ENCODE data around the gene UBA7.
"Not testable (repeated sequence)": the region's sequence is repeated elsewhere in the genome, so short reads cannot be mapped to it uniquely, and the experiment has no call there.

UBA7 gene

DNA sequence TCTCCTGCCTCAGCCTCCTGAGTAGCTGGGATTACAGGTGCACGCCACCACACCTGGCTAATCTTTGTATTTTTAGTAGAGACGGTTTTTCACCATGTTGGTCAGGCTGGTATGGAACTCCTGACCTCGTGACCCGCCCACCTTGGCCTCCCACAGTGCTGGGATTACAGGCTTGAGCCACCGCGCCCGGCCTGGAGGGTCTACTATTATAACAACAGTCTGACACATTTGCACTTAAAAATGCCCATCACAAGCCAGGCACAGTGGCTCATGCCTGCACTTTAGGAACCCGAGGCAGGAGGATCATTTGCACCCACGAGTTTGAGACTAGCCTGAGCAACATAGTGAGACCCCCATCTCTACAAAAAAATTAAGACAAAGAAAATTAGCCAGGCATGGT lies 31.5 kb downstream of the UBA7 start:
- DNase-seq (ENCODE audit: low spot score in 2 of 2); H3K27me3 ChIP-seq (ENCODE audit: low read depth); H3K4me3 ChIP-seq; in situ Hi-C loops (cut with MboI; ENCODE audit: low sequenced_read_pairs); H3K9me3 ChIP-seq: not testable (repeated sequence)
- Histone ChIP-seq H3K4me1 (peaks cover 14% of the 10 kb centered on the region), H3K36me3 (replicated peaks) (peaks cover 43% of the 10 kb centered on the region)

DNA sequence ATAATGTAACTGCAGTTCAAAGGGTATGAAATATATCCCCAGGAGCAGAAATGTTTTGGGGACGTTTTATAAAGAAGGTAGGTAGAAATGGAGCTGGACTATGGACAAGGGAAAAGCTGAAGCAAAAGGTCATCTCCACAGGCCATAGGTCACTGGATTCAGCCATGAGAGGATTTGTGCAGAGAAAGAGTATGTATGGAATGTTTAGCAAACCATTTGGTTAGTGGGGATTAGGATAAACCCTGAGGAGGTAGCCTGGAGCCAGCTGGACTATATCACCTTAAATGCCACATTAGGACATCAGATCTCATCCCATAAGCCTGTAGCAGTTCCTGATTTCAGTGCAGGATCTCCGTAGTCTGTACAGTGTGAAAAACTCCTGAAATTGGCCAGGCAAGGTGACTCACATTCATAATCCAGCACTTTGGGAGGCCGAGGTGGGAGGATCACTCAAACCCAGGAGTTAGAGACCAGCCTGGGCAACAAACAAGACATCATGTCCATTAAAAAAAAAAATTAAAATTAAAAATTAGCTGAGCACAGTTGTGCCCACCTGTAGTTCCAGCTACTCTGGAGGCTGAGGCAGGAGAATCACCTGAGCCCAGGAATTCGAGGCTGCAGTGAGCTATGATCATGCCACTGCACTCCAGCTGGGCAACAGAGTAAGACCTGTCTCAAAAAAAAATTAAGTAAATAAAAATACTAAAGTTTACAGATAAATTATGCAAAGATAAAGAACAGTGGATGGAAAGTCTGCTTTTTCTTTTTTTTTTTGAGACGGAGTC lies 32.1 kb downstream of the UBA7 start:
- DNase-seq (ENCODE audit: low spot score in 2 of 2): no peak
- in situ Hi-C loops (cut with MboI; ENCODE audit: low sequenced_read_pairs): no loop called here
- Histone ChIP-seq H3K4me3 (no peak overlapping the region), H3K36me3 (replicated peaks) (peaks cover 49% of the 10 kb centered on the region), H3K4me1 (peaks cover 8% of the 10 kb centered on the region), H3K27me3 (ENCODE audit: low read depth) (no peaks in the 10 kb centered on the region), H3K9me3 (no peaks in the 10 kb centered on the region)

- H3K9me3 ChIP-seq; in situ Hi-C loops (cut with MboI; ENCODE audit: low sequenced_read_pairs); DNase-seq (ENCODE audit: low spot score in 2 of 2); H3K4me3 ChIP-seq; H3K4me1 ChIP-seq; H3K27me3 ChIP-seq (ENCODE audit: low read depth): not testable (repeated sequence)
- H3K36me3 ChIP-seq (replicated peaks): peaks cover 51% of the 10 kb centered on the region
Measured at GRCh38 chr3:49780975-49781365, 32.8 kb downstream of the UBA7 start.

- no peak for DNase-seq (ENCODE audit: low spot score in 2 of 2)
- Histone ChIP-seq H3K4me3 (no peak overlapping the region), H3K36me3 (replicated peaks) (peaks cover 51% of the 10 kb centered on the region)
Measured at GRCh38 chr3:49780080-49780974, 33.4 kb downstream of the UBA7 start.

GRCh38 chr3:49779358-49780079 lies 34.2 kb downstream of the UBA7 start:
- H3K36me3 ChIP-seq (replicated peaks): peaks cover 45% of the 10 kb centered on the region
- no peak overlapping the region for H3K4me3 ChIP-seq
- DNase-seq (ENCODE audit: low spot score in 2 of 2): no peak
- no peaks in the 10 kb centered on the region for H3K27me3 ChIP-seq (ENCODE audit: low read depth)
- in situ Hi-C loops (cut with MboI; ENCODE audit: low sequenced_read_pairs): no loop called here
- 0 out of 2 replicates have a peak, but pooled peaks cover 3% of the 10 kb centered on the region for H3K4me1 ChIP-seq
- no peaks in the 10 kb centered on the region for H3K9me3 ChIP-seq

More at GRCh38 chr3:49780080-49780974, 33.4 kb downstream of the UBA7 start:
- in situ Hi-C loops (cut with MboI; ENCODE audit: low sequenced_read_pairs): no loop called here
- H3K4me1 ChIP-seq: peaks cover 7% of the 10 kb centered on the region; the same call in 1 of the 2 replicates
- no peaks in the 10 kb centered on the region for H3K27me3 ChIP-seq (ENCODE audit: low read depth)
- no peaks in the 10 kb centered on the region for H3K9me3 ChIP-seq

DNA sequence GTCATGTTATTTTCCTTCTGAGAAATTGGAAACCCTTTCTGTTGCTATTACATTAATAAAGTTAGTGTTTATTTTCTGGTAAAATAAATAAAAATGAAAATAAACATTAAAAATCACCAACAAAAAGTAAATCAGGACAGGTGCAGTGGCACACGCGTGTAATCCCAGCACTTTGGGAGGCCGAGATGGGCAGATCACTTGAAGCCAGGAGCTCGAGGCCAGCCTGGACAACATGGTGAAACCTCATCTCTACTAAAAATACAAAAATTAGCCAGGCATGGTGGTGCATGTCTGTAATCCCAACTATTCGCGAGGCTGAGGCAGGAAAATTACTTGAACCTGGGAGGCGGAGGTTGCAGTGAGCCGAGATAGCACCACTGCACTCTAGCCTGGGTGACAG lies 37.7 kb downstream of the UBA7 start:
- H3K27me3 ChIP-seq (ENCODE audit: low read depth); H3K9me3 ChIP-seq; H3K4me1 ChIP-seq; H3K4me3 ChIP-seq; in situ Hi-C loops (cut with MboI; ENCODE audit: low sequenced_read_pairs); DNase-seq (ENCODE audit: low spot score in 2 of 2): not testable (repeated sequence)
- peaks cover 25% of the 10 kb centered on the region for H3K36me3 ChIP-seq (replicated peaks)

GRCh38 chr3:49775538-49775937 lies 38.2 kb downstream of the UBA7 start:
- H3K4me1 ChIP-seq: 0 out of 2 replicates have a peak, but pooled peaks cover under 1% of the 10 kb centered on the region
- H3K27me3 ChIP-seq (ENCODE audit: low read depth): no peaks in the 10 kb centered on the region
- no peak overlapping the region for H3K4me3 ChIP-seq
- no peaks in the 10 kb centered on the region for H3K9me3 ChIP-seq
- no peak for DNase-seq (ENCODE audit: low spot score in 2 of 2)
- in situ Hi-C loops (cut with MboI; ENCODE audit: low sequenced_read_pairs): no loop called here
- H3K36me3 ChIP-seq (replicated peaks): peaks cover 21% of the 10 kb centered on the region

GRCh38 chr3:49772703-49773102 lies 41.0 kb downstream of the UBA7 start:
- Histone ChIP-seq H3K9me3 (no peaks in the 10 kb centered on the region), H3K4me1 (no peaks in the 10 kb centered on the region), H3K4me3 (no peak overlapping the region), H3K27me3 (ENCODE audit: low read depth) (no peaks in the 10 kb centered on the region), H3K36me3 (replicated peaks) (peaks cover 18% of the 10 kb centered on the region)
- in situ Hi-C loops (cut with MboI; ENCODE audit: low sequenced_read_pairs): no loop called here
- DNase-seq (ENCODE audit: low spot score in 2 of 2): no peak

- in situ Hi-C loops (cut with MboI; ENCODE audit: low sequenced_read_pairs): no loop called here
- H3K27me3 ChIP-seq (ENCODE audit: low read depth): no peaks in the 10 kb centered on the region
- no peaks in the 10 kb centered on the region for H3K9me3 ChIP-seq
- no peak for DNase-seq (ENCODE audit: low spot score in 2 of 2)
- no peak overlapping the region for H3K4me3 ChIP-seq
- peaks cover 10% of the 10 kb centered on the region for H3K36me3 ChIP-seq (replicated peaks)
- H3K4me1 ChIP-seq: no peaks in the 10 kb centered on the region
Measured at GRCh38 chr3:49771340-49771938, 42.3 kb downstream of the UBA7 start.

DNA sequence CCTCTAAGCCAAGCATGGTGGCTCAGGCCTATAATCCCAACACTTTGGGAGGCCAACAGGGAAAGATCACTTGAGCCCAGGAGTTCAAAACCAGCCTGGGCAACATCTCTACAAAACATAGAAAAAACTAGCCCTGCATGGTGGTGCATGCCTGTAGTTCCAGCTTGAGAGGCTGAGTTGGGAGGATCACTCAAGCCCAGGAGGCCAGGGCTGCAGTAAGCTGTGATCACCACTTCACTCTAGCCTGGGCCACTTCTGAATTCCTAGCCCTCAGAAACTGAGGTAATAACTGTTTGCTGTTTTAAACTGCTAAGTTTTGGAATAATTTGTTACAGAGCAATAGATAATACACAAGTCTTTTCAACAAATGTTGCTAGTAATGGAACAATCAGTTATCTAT lies 43.8 kb downstream of the UBA7 start:
- H3K36me3 ChIP-seq (replicated peaks): peaks cover 9% of the 10 kb centered on the region
- H3K27me3 ChIP-seq (ENCODE audit: low read depth): no peaks in the 10 kb centered on the region
- H3K4me3 ChIP-seq: no peak overlapping the region
- DNase-seq (ENCODE audit: low spot score in 2 of 2): no peak
- in situ Hi-C loops (cut with MboI; ENCODE audit: low sequenced_read_pairs): no loop called here
- H3K9me3 ChIP-seq: no peaks in the 10 kb centered on the region
- H3K4me1 ChIP-seq: no peaks in the 10 kb centered on the region

- in situ Hi-C loops (cut with MboI; ENCODE audit: low sequenced_read_pairs): no loop called here
- Histone ChIP-seq H3K4me3 (no peak overlapping the region), H3K9me3 (no peaks in the 10 kb centered on the region), H3K36me3 (replicated peaks) (peaks cover 7% of the 10 kb centered on the region), H3K4me1 (no peaks in the 10 kb centered on the region), H3K27me3 (ENCODE audit: low read depth) (no peaks in the 10 kb centered on the region)
- DNase-seq (ENCODE audit: low spot score in 2 of 2): no peak
Measured at GRCh38 chr3:49769286-49769915, 44.4 kb downstream of the UBA7 start.

GRCh38 chr3:49763981-49764380 lies 49.8 kb downstream of the UBA7 start:
- Histone ChIP-seq H3K36me3 (replicated peaks) (no peaks in the 10 kb centered on the region; the same call in 1 of the 2 replicates), H3K27me3 (ENCODE audit: low read depth) (no peaks in the 10 kb centered on the region), H3K4me1 (no peaks in the 10 kb centered on the region), H3K9me3 (no peaks in the 10 kb centered on the region), H3K4me3 (no peak overlapping the region)
- in situ Hi-C loops (cut with MboI; ENCODE audit: low sequenced_read_pairs): no loop called here
- no peak for DNase-seq (ENCODE audit: low spot score in 2 of 2)

DNA sequence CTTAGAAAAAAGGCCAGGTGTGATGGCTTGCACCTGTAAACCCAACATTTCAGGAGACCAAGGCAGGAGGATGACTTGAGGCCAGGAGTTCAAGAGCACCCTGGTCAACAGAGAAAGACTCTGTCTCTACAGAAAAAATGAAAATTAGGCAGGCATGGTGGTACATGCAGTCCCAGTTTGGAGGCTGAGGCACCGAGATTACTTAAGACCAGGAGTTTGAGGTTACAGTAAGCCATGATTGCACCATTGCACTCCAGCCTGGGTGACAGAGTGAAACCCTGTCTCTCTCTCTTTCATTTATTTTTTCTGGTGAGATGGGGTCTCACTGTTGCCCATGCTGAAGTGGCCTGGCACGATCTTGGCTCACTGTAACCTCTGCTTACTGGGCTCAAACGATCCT lies 52.1 kb downstream of the UBA7 start:
- in situ Hi-C loops (cut with MboI; ENCODE audit: low sequenced_read_pairs): no loop called here
- Histone ChIP-seq H3K4me3 (no peak overlapping the region), H3K4me1 (no peaks in the 10 kb centered on the region), H3K9me3 (no peaks in the 10 kb centered on the region), H3K27me3 (ENCODE audit: low read depth) (no peaks in the 10 kb centered on the region), H3K36me3 (replicated peaks) (no peaks in the 10 kb centered on the region; the same call in 1 of the 2 replicates)
- no peak for DNase-seq (ENCODE audit: low spot score in 2 of 2)

Data from HAP-1 (cell line).